GM10248 (cell line): Measurements from ENCODE around the gene SOD3.

Source experiments
- CTCF ChIA-PET: fragments of 300-600 bp; sonication (Branson Sonifier 250); formaldehyde crosslinking; extraction: SDS; loops from one replicate; lab custom pipeline; 2021; ENCODE audit warnings: antibody characterized with exemption; lab: Yijun Ruan, JAX
- POLR2A ChIA-PET: fragments of 350-650 bp; sonication (Branson Sonifier 250); formaldehyde crosslinking; extraction: SDS; loops from one replicate; lab custom pipeline; 2020; ENCODE audit warnings: antibody characterized with exemption; lab: Yijun Ruan, JAX
- DNase-seq: peaks from one replicate; pipeline ENCODE4 v3.0.0; 2012; ENCODE audit errors: extremely low spot score
- TF ChIP-seq, protein P1 (sequence below): IDR thresholded peaks from 2 replicates; pipeline ENCODE4 v1.5.1; 2012; ENCODE audit warnings: mild to moderate bottlenecking, low read depth; ENCODE audit errors: extremely low read depth, missing control alignments, control extremely low read depth

Gene SOD3

GRCh38 chr4:24794051-24794450 lies 1.3 kb upstream of the SOD3 start:
- CTCF ChIA-PET = interaction anchor here (1.4 kb wide), 1 partner anchor 22 kb away, joined by 3 read pairs; no protein-coding TSS in a partner anchor
- POLR2A ChIA-PET = no interaction called here
- no peak for DNase-seq
- TF ChIP-seq, protein P1, sequence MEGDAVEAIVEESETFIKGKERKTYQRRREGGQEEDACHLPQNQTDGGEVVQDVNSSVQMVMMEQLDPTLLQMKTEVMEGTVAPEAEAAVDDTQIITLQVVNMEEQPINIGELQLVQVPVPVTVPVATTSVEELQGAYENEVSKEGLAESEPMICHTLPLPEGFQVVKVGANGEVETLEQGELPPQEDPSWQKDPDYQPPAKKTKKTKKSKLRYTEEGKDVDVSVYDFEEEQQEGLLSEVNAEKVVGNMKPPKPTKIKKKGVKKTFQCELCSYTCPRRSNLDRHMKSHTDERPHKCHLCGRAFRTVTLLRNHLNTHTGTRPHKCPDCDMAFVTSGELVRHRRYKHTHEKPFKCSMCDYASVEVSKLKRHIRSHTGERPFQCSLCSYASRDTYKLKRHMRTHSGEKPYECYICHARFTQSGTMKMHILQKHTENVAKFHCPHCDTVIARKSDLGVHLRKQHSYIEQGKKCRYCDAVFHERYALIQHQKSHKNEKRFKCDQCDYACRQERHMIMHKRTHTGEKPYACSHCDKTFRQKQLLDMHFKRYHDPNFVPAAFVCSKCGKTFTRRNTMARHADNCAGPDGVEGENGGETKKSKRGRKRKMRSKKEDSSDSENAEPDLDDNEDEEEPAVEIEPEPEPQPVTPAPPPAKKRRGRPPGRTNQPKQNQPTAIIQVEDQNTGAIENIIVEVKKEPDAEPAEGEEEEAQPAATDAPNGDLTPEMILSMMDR = no peak

- TF ChIP-seq, protein P1 = no peak
- POLR2A ChIA-PET = no interaction called here
- CTCF ChIA-PET = no interaction called here
- no peak for DNase-seq
Observed at GRCh38 chr4:24794480-24794879, 893 bp upstream of the SOD3 start.

DNA sequence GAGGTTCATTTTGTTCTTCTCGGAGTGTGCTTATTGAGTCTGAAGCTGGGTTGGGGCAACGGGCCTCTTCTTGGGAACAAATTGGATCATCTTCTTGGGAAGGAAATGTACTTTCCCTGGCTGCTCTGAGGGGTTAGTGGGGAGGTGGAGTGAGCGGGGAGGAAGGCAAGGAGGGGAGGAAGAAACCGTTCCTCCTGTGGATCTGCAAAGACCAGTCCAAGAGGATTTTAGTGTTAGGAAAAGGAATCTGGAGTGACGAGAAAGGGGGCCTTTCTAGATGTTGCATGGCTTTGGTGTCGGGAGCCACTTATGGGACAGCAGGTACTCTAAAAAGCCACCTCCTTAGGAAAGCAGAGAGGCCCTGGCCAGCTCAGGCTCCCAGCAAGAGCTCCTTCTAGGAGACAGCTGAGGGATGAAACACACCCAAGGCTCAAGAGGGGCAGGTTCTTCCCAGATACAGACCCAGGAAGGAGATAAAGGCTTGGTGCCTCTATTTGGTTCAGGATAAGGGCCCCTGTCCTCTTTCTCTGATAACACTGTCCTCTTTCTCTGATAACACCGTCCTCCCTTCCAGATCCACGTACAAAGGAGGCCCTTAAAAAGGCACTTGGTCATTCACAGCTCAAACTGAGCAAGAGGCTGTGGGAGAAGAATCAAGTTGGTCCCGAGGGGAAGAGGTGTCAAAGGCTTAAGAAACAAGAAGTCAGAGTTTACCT lies 451 bp downstream of the SOD3 start:
- DNase-seq = no peak
- TF ChIP-seq, protein P1 = no peak
- CTCF ChIA-PET = no interaction called here
- POLR2A ChIA-PET = interaction anchor here (0.6 kb wide), 1 partner anchor 16 kb away, joined by 3 read pairs; no protein-coding TSS in a partner anchor

- TF ChIP-seq, protein P1 = no peak
- DNase-seq = no peak
- ChIA-PET POLR2A (interaction anchor here (0.6 kb wide), 1 partner anchor 16 kb away, joined by 3 read pairs; no protein-coding TSS in a partner anchor), CTCF (no interaction called here)
Observed at GRCh38 chr4:24796620-24797019, 1.2 kb downstream of the SOD3 start.

DNA sequence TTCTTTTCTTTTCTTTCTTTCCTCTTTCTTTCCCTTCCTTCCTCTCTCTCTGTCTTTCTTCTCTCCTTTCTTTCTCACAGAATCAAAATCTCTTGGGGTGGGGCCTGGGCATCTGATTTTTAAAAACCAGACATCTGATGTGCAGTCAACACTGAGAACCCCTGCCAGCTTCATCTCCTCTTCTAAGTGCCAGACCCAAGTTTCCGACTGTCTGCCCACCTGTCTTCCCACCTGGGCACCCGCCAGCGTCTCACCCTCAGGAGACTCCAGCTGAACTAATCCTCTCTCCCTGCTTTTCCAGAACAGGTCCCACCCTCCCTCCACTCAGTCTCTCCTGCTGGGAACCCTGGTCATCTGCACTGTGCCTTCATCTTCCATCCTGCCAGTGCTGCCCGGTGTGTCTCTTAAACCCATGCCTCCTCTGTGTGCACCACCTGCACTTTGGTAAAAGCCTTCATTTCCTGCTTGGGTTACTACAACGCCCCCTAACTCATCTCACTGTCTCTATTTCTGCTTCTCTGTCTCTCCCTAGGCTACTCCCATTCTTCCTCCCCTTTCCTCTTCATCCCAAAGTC lies 2.8 kb downstream of the SOD3 start:
- TF ChIP-seq, protein P1 = no peak
- CTCF ChIA-PET = no interaction called here
- DNase-seq = no peak
- POLR2A ChIA-PET = no interaction called here

DNA sequence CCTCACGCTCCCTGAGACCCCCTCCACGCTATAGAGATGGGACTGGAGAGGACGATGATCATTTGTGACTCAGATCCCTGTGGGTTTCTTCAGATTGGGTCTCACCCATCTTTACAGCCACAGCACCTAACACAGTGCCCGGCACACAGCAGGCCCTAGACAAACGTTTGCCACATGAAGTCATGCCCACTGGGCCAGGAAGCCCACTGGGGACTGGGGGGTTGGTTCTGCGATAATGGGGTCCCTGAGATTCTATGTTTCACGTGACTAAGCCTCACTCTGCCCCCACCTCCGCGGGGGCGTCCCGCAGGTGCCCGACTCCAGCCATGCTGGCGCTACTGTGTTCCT lies 3.8 kb downstream of the SOD3 start:
- ChIA-PET CTCF (no interaction called here), POLR2A (no interaction called here)
- TF ChIP-seq, protein P1 = no peak
- no peak for DNase-seq
